Nephron (organoid): Measurements from ENCODE around the gene TYROBP.

Experiments used
- H3K27ac Mint-ChIP-seq, 3 experiments: 2 replicates each; pipeline ENCODE4 v1.8.0; 2020; ENCODE audit warnings: mixed read lengths in 3 of 3, mild to moderate bottlenecking in 2 of 3, moderate library complexity in 1 of 3
- H3K27me3 Mint-ChIP-seq: 2 replicates; pipeline ENCODE4 v1.8.0; 2021; ENCODE audit warnings: low read depth, mild to moderate bottlenecking, moderate library complexity, mixed read lengths
- H3K36me3 Mint-ChIP-seq: 2 replicates; pipeline ENCODE4 v1.8.0; 2020; ENCODE audit warnings: low read depth, mixed read lengths
- H3K4me1 Mint-ChIP-seq: 2 replicates; pipeline ENCODE4 v1.8.0; 2020; ENCODE audit warnings: mixed read lengths
- H3K4me3 Mint-ChIP-seq, 3 experiments: 2 replicates each; pipeline ENCODE4 v1.8.0; 2020; ENCODE audit warnings: mild to moderate bottlenecking in 3 of 3, mixed read lengths in 3 of 3, moderate library complexity in 2 of 3
- H3K9me3 Mint-ChIP-seq: 2 replicates; pipeline ENCODE4 v1.8.0; 2020; ENCODE audit warnings: mixed read lengths
- CTCF ChIP-seq, 3 experiments: fragments of 200-600 bp; sonication (generic); IDR thresholded peaks; one replicate each; pipeline ENCODE4 v1.5.0; 2021; ENCODE audit warnings: antibody characterized with exemption in 3 of 3; ENCODE audit not compliant: unreplicated experiment in 3 of 3

The TYROBP gene

DNA sequence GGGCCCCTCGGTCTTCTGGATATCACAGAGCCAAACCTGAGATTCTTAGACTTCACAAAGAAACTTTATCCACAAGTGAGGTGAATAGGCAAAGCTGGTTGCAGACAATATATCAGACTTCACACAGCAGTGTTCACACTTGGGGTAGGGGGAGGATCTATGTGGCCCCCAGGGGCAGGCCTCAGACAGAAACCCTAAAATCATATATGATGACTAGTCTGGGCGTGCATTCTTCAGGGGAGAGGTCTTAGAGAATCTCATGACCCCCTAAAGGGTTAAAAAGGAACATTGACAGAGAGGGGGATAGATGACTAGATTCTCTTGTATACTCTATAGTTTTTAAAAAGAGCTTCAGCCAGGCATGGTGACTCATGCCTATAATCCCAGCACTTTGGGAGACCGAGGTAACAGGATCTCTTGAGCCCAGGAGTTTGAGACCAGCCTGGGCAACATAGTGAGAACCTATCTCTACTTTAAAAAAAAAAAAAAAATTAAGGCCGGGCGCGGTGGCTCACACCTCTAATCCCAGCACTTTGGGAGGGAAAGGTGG, 2.8 kb downstream of the TYROBP start:
- H3K9me3 Mint-ChIP-seq, result no peaks in the 10 kb centered on the region
- no peak for TF ChIP-seq CTCF (IDR thresholded peaks at IDR 0.05; ENCODE audit: unreplicated experiment in 3 of 3)
- H3K4me1 Mint-ChIP-seq, result peaks cover 10% of the 10 kb centered on the region
- no peak overlapping the region for H3K4me3 Mint-ChIP-seq
- H3K27me3 Mint-ChIP-seq, result peaks cover 23% of the 10 kb centered on the region
- H3K36me3 Mint-ChIP-seq, result no peaks in the 10 kb centered on the region
- H3K27ac Mint-ChIP-seq, result peak overlapping the region in 1 of 3 experiments; percentile 31

DNA sequence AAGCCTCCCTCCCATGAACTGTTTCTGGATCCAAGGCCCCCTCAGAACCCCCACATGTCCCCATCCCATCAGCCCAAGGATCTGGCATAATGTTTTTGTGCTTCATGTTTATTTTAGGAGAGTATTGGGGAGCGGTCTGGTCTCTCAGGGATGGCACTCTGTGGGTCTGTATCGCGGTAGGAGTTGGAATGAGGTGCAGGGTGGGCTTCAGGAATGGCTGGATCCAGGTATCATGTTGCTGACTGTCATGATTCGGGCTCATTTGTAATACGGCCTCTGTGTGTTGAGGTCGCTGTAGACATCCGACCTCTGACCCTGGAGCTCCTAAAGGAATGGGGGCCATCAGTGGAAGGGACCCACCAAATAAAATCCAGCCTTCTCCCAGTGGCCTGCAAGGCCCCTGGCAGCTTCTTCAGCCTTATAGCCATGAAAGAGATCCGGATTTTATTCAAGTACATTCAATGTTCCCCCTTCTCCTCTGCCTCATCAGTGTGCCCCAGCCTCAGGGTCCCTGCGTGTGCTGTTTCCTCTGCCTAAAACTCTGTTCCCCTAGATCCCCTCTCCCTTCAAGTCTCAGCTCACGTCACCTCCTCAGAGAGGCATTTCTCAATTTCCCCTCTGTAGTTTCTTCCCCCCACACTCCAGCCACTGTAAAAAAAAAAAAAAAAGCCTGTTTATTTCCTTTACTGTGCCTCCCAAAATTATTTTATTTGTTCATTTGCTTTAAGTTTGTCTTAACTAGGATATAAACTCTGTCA, 3.6 kb downstream of the TYROBP start:
- H3K9me3 Mint-ChIP-seq, result no peaks in the 10 kb centered on the region
- no peaks in the 10 kb centered on the region for H3K36me3 Mint-ChIP-seq
- H3K4me1 Mint-ChIP-seq, result peaks cover 10% of the 10 kb centered on the region

DNA sequence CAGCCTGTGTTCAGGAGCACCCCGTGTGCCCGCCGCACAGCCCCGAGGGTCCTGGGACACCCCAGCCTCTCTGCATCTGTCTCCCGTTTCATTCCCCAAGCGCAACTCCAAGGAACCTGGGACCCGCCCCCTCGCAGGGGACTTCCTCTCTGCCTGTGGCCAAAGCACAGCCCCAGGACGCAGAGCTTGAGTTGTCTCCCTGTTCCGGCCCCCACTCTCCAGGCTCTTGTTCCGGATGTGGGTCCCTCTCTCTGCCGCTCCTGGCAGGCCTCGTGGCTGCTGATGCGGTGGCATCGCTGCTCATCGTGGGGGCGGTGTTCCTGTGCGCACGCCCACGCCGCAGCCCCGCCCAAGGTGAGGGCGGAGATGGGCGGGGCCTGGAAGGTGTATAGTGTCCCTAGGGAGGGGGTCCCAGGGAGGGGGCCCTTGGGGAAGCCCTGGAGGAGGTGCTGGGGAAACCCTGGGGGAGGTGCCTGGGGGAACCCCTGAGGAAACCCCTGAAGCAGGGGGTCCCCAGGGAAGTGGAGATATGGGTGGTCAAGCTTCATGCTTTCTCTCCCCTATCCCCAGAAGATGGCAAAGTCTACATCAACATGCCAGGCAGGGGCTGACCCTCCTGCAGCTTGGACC, 4.4 kb downstream of the TYROBP start:
- Mint-ChIP-seq H3K36me3 (no peaks in the 10 kb centered on the region), H3K9me3 (no peaks in the 10 kb centered on the region), H3K4me3 (peak overlapping the region; percentile 71 to 76 (median 73)), H3K27ac (peak overlapping the region in 2 of 3 experiments; percentile 56 to 62), H3K4me1 (peaks cover 13% of the 10 kb centered on the region), H3K27me3 (peaks cover 19% of the 10 kb centered on the region)
- no peak for TF ChIP-seq CTCF (IDR thresholded peaks at IDR 0.05; ENCODE audit: unreplicated experiment in 3 of 3)

More for the DNA sequence above, 3.6 kb downstream of the TYROBP start:
- no peak for TF ChIP-seq CTCF (IDR thresholded peaks at IDR 0.05; ENCODE audit: unreplicated experiment in 3 of 3)
- Mint-ChIP-seq H3K27ac (peak overlapping the region in 1 of 3 experiments; percentile 31), H3K4me3 (peak overlapping the region in 1 of 3 experiments; percentile 50), H3K27me3 (peaks cover 23% of the 10 kb centered on the region)

GRCh38 chr19:35902870-35903475, 5.1 kb downstream of the TYROBP start:
- H3K27me3 Mint-ChIP-seq, result peaks cover 19% of the 10 kb centered on the region
- H3K27ac Mint-ChIP-seq, result peak overlapping the region in 2 of 3 experiments; percentile 23 to 45
- H3K9me3 Mint-ChIP-seq, result no peaks in the 10 kb centered on the region
- peaks cover 14% of the 10 kb centered on the region for H3K4me1 Mint-ChIP-seq
- no peak for TF ChIP-seq CTCF (IDR thresholded peaks at IDR 0.05; ENCODE audit: unreplicated experiment in 3 of 3)
- H3K36me3 Mint-ChIP-seq, result no peaks in the 10 kb centered on the region
- H3K4me3 Mint-ChIP-seq, result peak overlapping the region; percentile 71 to 76 (median 73)

GRCh38 chr19:35901854-35902661, 6.0 kb downstream of the TYROBP start, which contains the start of gene HCST:
HCST (plus strand) TSS chr19:35902529; CDS start chr19:35902594, 65 bp downstream.
- H3K27me3 Mint-ChIP-seq, result peaks cover 19% of the 10 kb centered on the region
- H3K27ac Mint-ChIP-seq, result peak within 1 kb of the TSS in 2 of 3 experiments; percentile 23 to 83
- H3K4me3 Mint-ChIP-seq, result peak within 1 kb of the TSS; percentile 80 to 97 (median 97)
- H3K9me3 Mint-ChIP-seq, result no peaks in the 10 kb centered on the region
- peaks cover 14% of the 10 kb centered on the region for H3K4me1 Mint-ChIP-seq
- H3K36me3 Mint-ChIP-seq, result no peaks in the 10 kb centered on the region
- TF ChIP-seq CTCF (IDR thresholded peaks at IDR 0.05; ENCODE audit: unreplicated experiment in 3 of 3), result no peak
